Activated CD8-positive, alpha-beta memory T cell treated with anti-CD3 and anti-CD28 coated beads, Interleukin-2, amount 50 U/mL, for 4 hours (primary cell): Measurements from ENCODE around the gene STMN1.
"Not testable (repeated sequence)": the region's sequence is repeated elsewhere in the genome, so short reads cannot be mapped to it uniquely, and the experiment has no call there.

Source experiments
- DNase-seq: peaks from one replicate; pipeline ENCODE4 v3.0.0-alpha.2; 2020

STMN1 gene

DNA sequence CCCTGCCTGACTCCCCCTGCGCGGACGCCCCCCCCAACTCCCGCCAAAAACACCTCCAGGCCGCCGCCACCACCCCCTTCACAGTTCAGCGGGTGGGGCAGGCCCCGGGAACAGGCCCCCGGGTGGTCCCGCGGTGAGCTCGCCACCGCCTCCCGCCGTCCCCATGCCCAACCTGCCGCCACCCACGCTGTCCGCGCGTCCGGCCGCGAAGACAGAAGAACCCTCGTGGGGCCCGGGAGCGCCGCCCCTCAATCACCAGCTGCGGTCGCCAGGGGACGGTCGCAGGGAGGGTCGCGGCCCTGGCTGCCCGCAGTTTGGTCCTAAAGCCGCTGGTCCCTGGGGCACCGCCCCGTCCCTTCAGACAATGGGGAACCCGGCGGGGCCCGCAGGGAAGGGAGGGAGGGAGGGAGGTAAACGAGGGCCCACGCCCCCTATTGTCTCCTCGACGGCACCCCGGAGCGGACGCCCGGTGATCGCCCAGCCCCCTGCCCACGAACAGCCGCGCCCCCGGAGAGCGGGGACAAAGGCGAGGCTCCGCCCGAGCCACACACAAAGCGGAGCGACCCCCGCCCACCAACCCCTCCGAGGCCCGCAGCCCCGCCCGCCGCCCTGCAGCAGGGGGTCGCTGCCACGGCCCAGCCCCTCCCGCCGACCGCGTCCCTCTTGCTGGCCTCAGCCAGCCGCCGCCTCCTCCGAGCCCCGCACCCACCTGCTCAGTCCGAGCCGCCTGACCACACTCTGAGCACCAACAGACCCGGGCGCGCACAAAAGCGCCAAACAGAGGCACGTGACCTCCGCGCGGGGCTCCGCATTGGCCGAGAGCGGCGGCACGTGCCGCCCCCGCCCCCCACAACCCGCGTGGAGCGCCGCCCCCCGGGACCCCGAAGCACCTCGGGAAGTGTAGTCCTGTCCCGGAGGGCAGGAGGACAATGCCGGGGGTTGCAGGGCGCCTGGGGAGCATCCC, at the start of gene STMN1:
Gene STMN1, minus strand, starts transcription at position 740 of the 964 bp plus-strand sequence. CDS start 1,743 bp downstream, outside the sequence.
- peak; percentile 90 for DNase-seq

DNA sequence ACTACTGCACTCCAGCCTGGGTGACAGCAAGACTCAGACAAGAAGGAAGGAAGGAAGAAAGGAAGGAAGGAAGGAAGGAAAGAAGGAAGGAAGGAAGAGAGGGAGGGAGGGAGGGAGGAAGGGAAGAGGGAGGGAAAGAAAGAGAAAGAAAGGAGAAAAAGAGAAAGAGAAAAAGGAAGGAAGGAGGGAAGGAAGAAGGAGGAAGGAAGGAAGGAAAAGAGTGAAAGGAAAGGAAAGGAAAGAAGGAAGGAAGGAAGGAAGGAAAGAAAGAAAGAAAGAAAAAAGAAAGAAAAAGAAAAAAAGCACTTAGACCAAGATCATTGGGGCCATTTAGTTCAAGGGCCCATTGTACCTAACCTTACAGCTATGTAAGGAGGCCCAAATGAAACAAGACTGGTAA, 49.3 kb upstream of the STMN1 start:
- no peak for DNase-seq

DNA sequence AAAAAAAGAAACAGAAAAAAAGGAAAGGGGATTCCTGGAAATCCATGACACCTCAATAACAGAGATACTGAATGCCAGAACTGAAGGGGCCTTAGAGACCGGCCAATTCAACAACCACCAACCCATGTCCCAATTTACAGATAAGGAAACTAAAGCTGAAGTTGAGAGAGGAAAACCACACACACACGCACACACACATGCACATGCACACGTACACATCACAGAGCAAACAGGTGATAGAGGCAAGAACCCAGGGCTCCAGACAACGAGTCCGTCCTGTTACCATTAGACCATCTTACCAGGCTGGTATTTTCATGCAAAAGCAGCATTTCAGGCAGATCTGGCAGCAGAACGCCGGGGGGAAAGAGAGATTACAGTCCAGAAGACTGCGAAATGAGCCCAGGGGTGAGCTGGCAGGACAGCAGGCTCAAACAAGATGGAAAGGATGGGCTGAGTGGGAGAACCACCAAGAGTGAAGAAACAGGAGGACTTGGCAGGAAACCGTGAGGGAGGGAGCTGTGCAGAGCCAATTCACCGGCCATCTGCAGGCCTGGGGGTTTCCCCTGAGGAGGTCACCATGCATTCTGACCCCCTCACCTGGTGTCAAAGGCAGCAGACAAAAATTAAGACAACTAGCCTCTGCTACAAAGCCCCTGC, 48.2 kb upstream of the STMN1 start:
- DNase-seq = no peak

DNA sequence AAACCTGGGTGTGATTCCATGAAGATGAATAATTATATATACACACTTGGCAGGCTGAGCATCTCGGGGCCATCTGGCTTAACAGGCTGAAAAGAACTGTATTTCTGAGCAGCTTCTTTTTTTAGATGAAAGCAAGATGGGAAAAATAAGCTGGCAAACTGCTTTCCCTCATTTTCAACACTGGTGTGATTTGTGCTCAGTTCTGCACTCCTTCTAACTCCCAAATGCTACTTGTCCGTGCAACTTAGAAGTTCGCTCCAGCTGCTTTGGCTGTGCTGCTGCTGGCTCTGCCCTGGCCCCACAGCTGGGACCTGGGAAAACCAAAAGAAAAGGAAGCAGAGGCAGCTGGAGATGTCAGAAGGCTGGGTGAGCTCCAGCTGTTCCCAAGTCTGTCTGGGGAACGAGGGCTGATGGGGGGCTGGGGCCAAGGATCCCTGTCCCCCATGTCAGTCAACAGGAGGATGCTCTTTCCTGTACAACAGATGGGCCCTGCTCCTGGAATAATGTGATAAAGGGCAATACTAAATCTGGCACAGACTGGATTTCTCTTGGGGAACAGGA, 46.7 kb upstream of the STMN1 start:
- no peak for DNase-seq

DNA sequence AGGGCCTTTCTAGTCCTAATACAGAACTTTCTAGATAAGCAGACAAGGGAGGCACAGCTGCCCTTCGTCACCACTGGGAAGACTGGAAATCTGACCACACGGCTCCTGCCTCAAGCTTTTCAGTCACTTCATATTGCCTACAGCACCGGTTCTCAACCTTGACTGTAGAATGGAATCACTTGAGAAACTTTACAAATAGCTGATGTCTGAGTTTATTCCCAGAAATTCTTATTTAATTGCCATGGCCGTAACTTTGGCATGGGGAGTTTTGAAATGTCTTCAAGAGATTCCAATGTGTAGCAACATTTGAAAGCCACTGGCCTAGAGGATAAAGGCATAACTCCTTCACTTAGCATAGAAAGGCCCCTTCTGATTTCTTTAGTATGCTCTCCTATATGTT, 42.4 kb upstream of the STMN1 start:
- DNase-seq = no peak

DNA sequence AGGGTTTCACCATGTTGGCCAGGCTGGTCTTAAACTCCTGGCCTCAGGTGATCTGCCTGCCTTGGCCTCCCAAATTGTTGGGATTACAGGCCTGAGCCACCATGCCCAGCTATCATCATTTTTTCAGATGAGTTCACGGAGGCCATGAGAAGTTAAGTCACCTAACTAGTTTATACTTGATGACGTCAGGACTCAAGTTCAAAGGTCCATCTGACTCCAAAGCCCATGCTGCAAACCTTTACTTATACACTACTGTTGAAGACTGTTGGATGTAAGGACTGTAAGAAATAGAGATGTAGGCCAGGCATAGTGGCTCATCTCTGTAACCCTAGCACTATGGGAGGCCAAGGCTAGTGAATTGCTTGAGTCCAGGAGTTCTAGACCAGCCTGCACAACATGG, 40.8 kb upstream of the STMN1 start:
- DNase-seq = no peak

DNA sequence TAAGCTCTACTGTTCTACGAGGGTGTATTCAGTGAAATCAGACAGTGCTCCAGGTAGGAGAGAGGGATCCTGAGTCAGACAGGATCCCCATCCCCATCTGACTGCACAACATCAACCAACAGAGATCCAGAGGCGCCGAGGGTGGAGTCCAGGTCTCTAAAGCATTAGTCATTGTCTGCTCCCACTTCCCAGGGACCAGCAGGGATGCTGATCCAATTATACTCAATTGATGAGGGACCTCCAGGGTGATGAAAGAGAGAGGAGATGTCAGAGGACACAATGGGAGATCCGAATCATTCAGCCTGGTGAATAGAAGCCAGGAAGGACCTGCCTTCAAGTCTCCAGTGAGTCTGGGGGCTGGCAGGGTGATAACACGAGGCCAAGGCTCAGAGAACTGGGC, 39.5 kb upstream of the STMN1 start:
- DNase-seq = no peak

DNA sequence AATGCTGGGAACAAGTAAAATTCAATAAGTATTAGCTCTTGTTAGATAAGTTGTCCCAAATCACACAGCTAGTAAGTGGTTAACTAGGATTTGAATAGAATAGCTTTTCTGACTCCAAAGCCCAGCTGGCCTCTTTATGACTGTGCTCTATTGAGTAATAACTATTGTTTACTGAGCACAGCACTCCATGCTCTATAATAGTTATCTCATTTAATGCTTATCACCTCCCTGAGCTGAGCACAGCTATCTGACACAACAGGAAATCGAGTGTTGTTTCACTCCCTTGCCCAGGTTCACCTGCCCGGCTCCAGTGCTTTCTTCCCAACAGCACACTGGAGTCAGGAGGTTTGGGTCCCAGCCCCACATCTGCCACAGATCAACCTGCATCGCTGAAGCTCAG, 38.8 kb upstream of the STMN1 start:
- DNase-seq = no peak

DNA sequence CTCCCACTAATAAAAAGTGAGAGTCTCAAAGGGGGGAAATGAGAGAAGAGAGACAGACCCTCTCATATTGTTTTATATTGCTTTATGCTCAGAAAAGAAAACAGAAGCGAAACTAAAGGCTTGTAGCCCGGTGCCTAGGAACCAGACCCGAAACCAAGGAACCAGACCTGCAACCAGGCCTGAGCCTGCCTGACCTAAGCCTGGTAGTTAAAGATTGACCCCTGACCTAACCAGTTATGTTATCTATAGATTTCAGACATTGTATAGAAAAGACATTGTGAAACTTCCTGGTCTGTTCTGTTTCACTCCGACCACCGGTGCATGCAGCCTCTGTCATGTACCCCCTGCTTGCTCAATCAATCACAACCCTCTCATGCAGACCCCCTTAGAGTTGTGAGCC, 37.3 kb upstream of the STMN1 start:
- DNase-seq = not testable (repeated sequence)

DNA sequence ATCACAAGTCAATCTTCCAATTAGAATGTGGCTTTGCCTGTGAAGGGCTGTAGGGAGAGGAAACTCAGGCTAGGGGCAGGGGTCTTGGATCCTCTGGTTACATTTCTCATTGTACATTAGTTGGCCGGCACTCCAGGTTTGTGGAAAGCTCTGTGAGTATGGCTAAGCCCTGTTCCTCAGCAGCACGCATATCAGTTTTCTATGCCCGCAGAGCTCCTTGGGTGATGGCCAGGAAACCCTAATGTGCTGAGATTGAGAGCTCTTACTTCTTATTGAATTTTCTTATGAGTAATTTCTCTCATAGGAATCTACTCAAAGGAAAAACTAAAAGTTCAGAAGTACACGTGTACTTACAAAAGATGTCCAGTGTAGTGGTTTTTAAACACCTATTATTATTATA, 30.7 kb upstream of the STMN1 start:
- DNase-seq = no peak

DNA sequence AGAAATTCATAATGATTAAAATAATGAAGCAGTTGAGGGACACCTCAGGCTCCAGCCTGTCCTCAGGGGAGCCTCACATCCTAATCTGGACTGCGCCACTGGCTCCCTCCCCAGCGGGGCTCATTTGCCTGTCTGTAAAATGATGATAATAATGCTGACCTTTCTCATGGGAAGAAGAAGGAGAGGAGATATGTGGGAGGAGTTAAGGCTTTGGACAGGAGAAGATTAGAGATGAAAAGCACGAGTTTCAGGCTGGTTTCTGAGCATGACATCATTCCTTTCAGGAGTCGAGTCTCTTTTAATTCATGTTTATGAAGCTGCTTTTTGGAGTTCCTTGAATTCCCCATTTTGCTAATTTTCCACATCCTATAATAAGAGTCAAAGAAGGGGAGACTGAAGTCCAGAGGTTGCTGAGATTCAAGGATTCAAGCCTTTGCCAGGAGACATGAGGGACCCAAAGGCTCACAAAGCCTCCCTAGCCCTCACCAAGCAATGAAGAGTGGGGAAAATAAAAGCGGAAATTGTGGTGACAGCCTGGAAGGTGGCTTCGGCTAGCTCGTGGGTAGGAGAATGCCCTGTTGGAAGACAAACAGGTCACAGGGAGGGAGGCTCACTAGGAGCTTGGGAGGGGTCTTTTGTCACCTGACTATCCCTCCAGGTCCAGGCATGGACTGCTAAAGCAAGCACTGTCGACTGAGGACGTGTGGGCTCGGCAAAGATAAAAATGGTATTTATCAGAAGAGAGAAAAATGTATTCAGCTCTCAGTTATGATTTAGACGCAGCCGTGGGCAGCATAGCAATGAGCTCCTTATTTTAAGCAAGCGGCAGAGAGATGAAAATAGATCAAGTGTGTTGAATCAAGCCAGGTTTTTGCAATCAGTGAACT, 27.5 kb upstream of the STMN1 start:
- no peak for DNase-seq

DNA sequence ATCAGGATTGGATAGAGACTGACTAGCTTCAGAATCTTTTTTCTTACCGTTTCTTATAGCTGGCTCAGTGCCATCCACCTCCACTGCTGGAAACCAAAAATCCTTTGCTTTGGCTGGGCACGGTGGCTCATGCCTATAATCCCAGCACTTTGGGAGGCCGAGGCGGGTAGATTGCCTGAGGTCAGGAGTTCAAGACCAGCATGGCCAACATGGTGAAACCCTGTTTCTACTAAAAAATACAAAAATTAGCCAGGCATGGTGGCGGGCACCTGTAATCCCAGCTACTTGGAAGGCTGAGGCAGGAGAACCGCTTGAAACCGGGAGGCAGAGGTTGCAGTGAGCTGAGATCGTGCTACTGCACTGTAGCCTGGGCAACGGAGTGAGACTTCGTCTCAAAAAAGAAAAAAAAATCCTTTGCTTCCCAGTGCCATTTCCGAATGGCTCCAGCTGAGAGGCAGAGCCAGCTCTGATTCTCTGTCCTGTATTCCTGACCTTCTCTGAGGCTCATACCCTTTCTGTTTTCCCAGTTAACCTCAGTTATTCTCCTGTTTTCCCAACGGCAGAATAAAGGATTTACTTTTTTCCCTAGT, 26.7 kb upstream of the STMN1 start:
- not testable (repeated sequence) for DNase-seq

DNA sequence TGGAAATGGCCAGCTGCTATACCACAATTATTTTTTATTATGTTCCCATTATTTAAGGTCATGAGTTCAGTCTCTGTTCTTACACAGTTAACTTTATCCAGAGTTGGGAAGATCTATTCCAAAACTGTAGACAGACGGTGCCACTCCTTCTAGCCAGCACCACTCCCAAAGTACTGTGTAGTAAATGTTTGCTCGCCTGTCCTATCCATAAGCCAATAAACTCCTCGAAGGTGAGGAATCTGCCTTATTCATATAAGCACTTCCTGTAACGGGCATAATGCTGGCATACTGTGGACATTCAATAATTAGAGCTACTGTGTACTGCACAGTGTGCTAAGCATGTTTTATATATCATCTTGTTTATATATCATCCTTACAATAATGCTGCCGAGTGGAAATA, 26.1 kb upstream of the STMN1 start:
- DNase-seq = no peak

DNA sequence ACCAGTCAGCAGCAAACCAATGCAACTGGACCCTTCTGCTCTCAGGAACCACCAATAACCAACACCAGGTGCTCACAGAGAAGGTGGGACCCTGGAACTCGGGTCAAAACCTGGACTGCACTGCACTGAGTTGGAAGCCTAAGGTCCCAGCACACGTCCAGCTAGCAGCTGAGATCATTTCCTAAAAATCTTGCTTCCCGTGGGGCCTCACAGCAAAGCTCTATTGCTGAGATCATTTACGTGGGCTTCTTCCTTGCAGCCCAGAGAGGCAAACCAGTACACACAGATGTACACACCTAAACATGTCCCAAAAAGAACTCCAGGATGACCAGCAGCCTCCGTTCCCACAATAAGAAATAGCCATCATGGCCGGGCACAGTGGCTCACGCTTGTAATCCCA, 22.8 kb upstream of the STMN1 start:
- no peak for DNase-seq

DNA sequence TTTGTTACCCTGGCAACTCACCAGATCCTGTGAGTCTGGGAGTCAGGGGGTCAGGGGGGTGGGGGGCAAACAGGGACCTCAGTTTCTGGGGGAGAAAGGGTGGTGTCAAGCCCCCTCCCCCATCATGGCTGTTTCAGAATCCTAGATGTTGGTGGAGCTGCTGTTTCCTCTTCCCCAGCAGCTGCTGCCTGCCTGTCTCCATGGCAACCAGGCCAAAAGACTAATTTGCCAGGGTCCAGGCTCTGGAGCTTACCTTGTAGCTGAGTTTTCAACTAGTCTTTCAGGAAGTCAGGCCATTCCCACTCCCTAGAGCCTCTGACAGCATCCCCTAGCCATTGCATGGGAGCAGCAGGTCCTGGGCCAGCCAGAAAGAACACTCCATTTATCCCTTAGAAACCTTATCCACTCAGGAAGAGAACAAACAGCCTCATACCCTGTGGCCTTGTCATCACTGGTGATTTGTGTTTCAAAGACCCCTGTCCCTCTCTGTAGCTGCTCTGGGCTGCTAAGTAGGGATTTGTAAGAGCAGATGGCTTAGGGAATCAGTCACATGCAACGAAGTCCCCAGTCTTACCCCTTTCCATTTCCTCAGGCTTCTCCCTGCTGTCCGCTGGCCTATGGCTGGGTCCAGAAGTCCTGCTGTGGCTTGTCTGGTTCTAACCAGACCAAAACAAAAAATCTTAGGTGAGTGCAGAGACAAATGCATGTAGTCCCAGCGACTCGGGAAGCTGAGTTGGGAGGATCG, 21.5 kb upstream of the STMN1 start:
- no peak for DNase-seq

DNA sequence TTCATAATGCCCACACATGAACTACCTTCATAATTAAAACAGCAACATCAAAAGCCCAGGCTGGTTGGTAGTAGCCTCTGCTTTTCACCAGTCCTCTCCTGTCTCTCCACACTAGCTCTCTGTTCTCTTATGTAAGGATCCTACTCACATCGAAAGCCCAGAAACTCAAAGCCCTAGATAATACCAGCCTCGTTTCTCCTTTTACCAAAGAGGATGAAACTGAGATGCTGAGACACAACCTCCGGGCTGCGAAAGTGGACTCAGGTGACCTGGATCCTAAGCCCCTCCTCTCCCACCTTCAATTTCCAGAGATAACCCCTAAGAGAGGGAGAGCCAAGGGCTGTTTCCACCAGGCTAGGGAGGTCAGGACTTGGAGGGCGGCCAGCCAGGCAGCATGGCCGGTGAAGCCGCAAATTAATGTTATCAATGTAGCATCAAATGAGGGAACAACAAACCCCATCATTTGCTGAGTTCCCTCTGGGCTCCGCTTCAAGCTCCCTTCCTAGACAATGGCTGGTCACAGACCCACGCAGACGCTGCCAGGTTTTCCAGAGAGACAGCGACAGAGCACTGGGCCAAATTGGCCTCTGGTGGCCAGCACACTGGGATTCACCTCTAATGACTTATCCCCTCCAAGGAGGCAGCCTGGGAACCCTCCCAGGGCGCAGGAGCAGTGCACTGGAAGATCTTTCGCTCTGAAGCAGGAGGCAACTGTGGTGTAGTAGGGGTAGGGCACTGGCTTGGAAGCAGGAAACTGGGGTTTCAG, 20.7 kb upstream of the STMN1 start:
- no peak for DNase-seq

DNA sequence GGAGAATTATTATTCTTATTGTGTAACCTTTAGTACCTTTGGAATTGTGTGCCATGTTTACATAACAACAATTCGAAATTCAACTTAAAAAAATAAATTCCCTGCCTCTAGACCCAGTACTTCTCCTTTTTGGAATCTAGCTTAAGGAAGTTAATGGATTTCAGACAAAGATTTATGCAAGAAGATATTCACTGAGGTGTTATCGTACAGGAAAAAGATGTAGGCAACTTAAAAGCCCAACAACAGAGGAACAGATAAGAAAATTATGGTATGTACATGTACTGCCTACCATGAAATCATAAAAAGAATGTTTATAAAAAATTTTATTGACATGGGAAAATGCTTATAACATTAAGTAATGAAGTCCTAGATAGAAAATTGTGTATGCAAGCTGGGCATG, 18.2 kb upstream of the STMN1 start:
- DNase-seq = no peak

DNA sequence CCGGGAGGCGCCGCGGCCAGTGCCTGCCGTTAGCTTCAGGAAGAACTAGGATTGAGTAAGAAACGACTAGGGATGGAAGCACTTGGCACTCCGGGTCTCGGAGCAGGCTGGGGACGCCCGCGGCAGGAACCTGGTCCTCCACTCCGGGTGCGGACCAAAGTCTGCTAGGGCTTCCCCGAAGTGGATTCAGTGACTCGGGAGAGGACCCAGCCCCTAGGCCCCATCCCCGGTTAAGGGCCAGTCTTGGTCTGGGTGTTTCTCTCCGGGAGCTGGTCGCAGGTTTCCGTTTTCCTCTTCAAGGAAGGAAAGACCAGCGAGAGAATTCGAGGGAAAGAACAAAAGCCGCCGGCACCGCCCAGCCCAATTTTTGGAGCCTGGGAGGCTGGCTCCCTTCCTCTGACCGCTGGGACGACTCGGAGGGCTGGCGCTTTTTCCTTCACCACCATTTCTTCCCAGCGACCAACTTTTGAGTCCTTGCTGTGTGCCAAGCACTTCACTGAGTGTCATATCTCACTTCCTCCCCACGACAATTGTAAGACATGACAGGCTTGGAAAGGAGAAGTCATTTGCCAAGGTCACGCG, 16.8 kb upstream of the STMN1 start:
- DNase-seq = peak; percentile 25

DNA sequence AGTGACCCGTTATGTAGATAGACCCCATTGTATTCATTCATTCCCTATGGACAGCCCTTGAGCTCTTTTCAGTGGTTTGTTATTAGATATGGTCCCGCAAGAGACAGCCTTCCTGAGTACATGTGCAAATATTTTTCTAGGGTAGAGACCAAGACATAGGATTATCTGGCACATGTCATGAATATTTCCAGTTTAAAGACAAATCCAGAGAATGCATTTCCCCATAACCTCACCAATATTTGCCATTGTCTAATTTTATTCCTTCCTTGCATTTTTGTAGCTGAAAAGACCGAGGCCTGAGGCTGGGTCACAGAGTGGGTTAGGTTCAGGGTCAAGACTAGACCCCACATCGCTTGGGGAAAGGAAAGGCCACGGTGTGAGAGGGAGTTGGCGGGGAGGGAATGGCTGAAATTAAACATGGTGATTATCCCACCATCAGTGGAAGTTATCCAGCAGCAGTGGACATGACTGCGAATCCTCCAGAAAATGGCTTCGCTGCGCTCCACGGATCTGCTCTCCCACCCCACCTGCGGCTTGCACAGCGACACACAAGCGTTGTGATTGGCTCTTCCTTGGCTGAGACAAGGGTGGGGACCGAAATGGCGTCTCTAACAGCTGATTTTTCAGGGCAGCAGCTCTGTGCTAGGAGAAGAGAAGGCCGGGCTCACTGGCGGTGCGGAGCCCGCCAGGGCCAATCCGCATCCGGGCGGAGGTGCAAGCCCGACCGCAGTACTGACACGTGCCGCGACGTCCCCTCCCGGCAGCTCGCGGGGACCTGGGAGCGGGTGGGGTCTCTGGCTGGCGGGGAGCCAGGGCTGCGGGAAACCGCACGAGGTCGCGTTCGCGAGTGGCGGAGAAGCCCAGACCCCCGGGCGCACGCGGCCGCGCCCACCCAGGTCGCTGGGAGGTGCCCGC, 16.1 kb upstream of the STMN1 start:
- peak; percentile 36 for DNase-seq
